C4-2B (cell line): Measurements from ENCODE around the gene SHFL.

Experiments used
- H3K27ac ChIP-seq: fragments of 450-650 bp; 2 replicates; pipeline ENCODE4 v1.5.1; 2017
- ZFX ChIP-seq: fragments of 450-650 bp; IDR thresholded peaks from 2 replicates; pipeline ENCODE4 v1.6.1; 2017
- TF ChIP-seq, protein P1 (sequence below): fragments of 450-650 bp; conservative IDR thresholded peaks from 2 replicates; pipeline ENCODE4 v1.5.1; 2017; ENCODE audit warnings: mild to moderate bottlenecking

SHFL gene

GRCh38 chr19:10105509-10106099, 19.5 kb downstream of the SHFL start:
- H3K27ac ChIP-seq: peak overlapping the region; percentile 92; the same call in 1 of the 2 replicates
- TF ChIP-seq ZFX: no peak
- TF ChIP-seq, protein P1, sequence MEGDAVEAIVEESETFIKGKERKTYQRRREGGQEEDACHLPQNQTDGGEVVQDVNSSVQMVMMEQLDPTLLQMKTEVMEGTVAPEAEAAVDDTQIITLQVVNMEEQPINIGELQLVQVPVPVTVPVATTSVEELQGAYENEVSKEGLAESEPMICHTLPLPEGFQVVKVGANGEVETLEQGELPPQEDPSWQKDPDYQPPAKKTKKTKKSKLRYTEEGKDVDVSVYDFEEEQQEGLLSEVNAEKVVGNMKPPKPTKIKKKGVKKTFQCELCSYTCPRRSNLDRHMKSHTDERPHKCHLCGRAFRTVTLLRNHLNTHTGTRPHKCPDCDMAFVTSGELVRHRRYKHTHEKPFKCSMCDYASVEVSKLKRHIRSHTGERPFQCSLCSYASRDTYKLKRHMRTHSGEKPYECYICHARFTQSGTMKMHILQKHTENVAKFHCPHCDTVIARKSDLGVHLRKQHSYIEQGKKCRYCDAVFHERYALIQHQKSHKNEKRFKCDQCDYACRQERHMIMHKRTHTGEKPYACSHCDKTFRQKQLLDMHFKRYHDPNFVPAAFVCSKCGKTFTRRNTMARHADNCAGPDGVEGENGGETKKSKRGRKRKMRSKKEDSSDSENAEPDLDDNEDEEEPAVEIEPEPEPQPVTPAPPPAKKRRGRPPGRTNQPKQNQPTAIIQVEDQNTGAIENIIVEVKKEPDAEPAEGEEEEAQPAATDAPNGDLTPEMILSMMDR: no peak

DNA sequence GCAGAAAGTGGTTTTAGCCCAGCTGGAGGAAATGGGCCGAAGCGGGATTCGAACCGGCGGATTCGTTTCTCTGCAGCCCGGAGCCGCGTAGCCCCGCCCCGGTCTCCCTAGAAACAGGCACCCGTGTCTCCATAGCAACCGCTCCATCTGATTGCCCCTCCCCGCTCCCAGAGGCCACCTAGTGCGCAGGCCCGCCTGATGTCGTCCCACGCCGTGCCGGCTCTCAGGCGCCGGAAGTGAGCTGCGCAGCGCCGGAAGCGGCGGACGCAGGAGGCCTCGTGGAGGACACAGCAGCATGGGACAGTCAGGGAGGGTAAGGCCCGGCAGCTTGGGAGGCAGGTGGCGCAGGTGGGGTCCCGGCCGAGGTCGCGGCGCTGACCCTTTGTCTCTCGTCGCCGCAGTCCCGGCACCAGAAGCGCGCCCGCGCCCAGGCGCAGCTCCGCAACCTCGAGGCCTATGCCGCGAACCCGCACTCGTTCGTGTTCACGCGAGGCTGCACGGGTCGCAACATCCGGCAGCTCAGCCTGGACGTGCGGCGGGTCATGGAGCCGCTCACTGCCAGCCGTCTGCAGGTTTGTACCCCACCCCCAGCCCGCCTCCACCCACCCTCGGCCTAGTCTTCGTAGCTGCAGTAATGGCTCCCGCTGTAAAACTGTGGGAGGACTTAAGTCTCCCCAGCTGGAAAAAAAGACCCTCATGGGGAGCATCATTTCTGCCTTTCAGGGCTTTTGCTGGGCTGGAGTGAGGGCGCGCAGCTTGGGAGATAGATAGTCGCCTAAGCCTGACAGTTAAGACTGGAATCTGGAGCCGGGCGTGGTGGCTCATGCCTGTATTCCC, 20.2 kb downstream of the SHFL start, which contains the start of gene PPAN:
Gene PPAN, plus strand, starts transcription at position 263 of the 837 bp plus-strand sequence. Its CDS starts 33 bp downstream, at position 296.
- H3K27ac ChIP-seq: peak within 1 kb of the TSS; percentile 92
- TF ChIP-seq ZFX: peak; percentile 98
- TF ChIP-seq, protein P1: no peak

- peak overlapping the region; percentile 92 for H3K27ac ChIP-seq
- TF ChIP-seq ZFX: no peak
- TF ChIP-seq, protein P1: no peak
Observed at GRCh38 chr19:10107254-10107653, 21.1 kb downstream of the SHFL start.

- peak overlapping the region; percentile 92; the same call in 1 of the 2 replicates for H3K27ac ChIP-seq
Observed at GRCh38 chr19:10107817-10108367, 21.8 kb downstream of the SHFL start.

DNA sequence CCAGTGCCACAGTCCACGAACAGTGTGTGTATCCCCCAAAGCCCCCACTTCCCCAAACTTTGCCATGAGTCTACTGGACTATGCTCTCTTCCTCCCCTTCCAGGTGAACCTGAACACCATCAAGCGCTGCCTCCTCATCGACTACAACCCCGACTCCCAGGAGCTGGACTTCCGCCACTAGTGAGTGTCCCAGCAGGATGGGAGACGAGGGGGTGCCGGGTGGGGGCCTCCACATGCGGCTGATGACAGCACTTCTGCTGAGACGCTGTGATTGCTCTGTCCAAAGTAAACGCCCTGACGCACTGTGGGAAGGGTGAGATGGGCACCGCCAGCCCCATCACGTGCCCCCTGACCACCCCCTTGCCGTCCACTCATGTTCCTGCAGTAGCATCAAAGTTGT, 23.4 kb downstream of the SHFL start:
- no peak overlapping the region for H3K27ac ChIP-seq
- TF ChIP-seq ZFX: no peak
- TF ChIP-seq, protein P1: no peak

More at GRCh38 chr19:10107817-10108367, 21.8 kb downstream of the SHFL start:
- TF ChIP-seq, protein P1: no peak
- TF ChIP-seq ZFX: no peak

DNA sequence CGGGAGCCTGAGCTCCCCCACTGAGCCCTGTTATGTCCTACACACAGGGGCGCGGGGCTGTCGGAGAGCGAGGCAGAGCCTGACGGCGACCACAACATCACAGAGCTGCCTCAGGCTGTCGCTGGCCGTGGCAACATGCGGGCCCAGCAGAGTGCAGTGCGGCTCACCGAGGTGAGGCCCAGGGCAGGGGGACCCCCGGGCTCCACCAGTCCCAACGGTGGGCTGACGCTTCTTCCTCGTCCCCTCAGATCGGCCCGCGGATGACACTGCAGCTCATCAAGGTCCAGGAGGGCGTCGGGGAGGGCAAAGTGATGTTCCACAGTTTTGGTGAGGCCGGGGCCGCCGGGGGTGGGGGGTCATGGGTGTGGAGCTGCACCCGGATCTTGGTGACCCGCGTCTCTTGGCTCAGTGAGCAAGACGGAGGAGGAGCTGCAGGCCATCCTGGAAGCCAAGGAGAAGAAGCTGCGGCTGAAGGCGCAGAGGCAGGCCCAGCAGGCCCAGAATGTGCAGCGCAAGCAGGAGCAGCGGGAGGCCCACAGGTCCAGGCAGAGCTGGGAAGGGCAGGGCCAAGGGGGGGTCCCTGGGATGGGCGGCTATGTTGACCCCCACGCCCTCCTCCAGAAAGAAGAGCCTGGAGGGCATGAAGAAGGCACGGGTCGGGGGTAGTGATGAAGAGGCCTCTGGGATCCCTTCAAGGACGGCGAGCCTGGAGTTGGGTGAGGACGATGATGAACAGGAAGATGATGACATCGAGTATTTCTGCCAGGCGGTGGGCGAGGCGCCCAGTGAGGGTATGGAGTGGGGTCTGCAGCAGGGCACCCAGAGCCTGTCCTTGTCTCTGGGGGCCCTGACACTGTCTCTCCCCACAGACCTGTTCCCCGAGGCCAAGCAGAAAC, 24.2 kb downstream of the SHFL start:
- no peak for TF ChIP-seq ZFX
- TF ChIP-seq, protein P1: no peak
- no peak overlapping the region for H3K27ac ChIP-seq
